Stomach (tissue), 9 donors: Measurements from ENCODE around the gene OR2M4. TPM values are rescaled to one million over a fixed set of nuclear protein-coding genes. Genes with fewer than 3 reads are reported as not detected.
A peak's percentile ranks its signal among the peaks of the same experiment; 100 is the strongest.
"Not testable (repeated sequence)": the region's sequence is repeated elsewhere in the genome, so short reads cannot be mapped to it uniquely, and the experiment has no call there.

Experiments used
- DNase-seq, 2 donors: peaks; one replicate each; pipeline versions ENCODE4 v3.0.0 to v3.0.0-alpha.2; 2013 to 2019
- H3K27ac ChIP-seq, 5 donors: fragments of 200-600 bp in 4 of 5; sonication (generic) in 4 of 5; one replicate each; pipeline ENCODE4 v1.5.1; 2013 to 2019; ENCODE audit warnings: mild to moderate bottlenecking in 1 of 5, moderate library complexity in 1 of 5
- H3K27me3 ChIP-seq, 3 donors: fragments of 200-600 bp; sonication (generic); one replicate each; pipeline ENCODE4 v1.5.1; 2017 to 2019; ENCODE audit warnings: mixed run types in 1 of 3
- H3K36me3 ChIP-seq, 4 donors: fragments of 200-600 bp; sonication (generic); 1 replicate in 3 of 4; 2 replicates in 1 of 4; pipeline ENCODE4 v1.5.1; 2016 to 2019
- H3K4me1 ChIP-seq, 4 donors: fragments of 200-600 bp; sonication (generic); one replicate each; pipeline ENCODE4 v1.5.1; 2016 to 2019
- H3K4me3 ChIP-seq, 4 donors: fragments of 200-600 bp; sonication (generic) in 3 of 4; one replicate each; pipeline ENCODE4 v1.5.1; 2016 to 2019; ENCODE audit warnings: mild to moderate bottlenecking in 1 of 4
- H3K9me3 ChIP-seq, 4 donors: fragments of 200-600 bp; sonication (generic); one replicate each; pipeline ENCODE4 v1.5.1; 2016 to 2019
- CTCF ChIP-seq, 7 experiments: fragments of 450-650 bp in 4 of 7; fragments of 200-600 bp in 3 of 7; sonication (generic) in 3 of 7; IDR thresholded peaks; one replicate each; pipeline ENCODE4 v1.5.1; 2016 to 2019; ENCODE audit warnings: antibody characterized with exemption in 7 of 7, control low read depth in 2 of 7, mild to moderate bottlenecking in 1 of 7
- EP300 ChIP-seq: sonication (generic); formaldehyde crosslinking; IDR thresholded peaks from one replicate; pipeline ENCODE4 v1.6.1; 2017; ENCODE audit warnings: antibody characterized with exemption
- POLR2A ChIP-seq, 4 donors: fragments of 450-650 bp; IDR thresholded peaks; one replicate each; pipeline ENCODE4 v1.6.1; 2016; ENCODE audit warnings: antibody characterized with exemption in 4 of 4, control low read depth in 2 of 4, mild to moderate bottlenecking in 1 of 4, moderate library complexity in 1 of 4
- POLR2AphosphoS5 ChIP-seq, 3 donors: sonication (generic); formaldehyde crosslinking; IDR thresholded peaks; one replicate each; pipeline ENCODE4 v1.6.1; 2016; ENCODE audit warnings: antibody characterized with exemption in 3 of 3
- WGBS, 5 donors: extraction: QIAGEN DNeasy Blood & Tissue Kit in 3 of 5; methylation state at CpG; one replicate each; pipeline versions ENCODE4 v1.1.5 to v1.1.7; 2013 to 2018; 5-methylcytosine and 5-hydroxymethylcytosine counted together
- intact Hi-C: fragments of 100-400 bp; cut with DNase I; formaldehyde crosslinking; loops from one replicate; pipeline ENCODE4 v1.15.1; 2023; ENCODE audit warnings: low total_unique reads
- polyA plus RNA-seq, 3 donors: library from polyadenylated mRNA; stranded (reverse); fragments of 200-250 nt; gene quantifications; one replicate each; pipeline ENCODE4 v1.2.3, GENCODE V29; 2013
- total RNA-seq, 5 donors: library from RNA; depleted of rRNA; stranded (reverse); fragments of >200 nt; gene quantifications; one replicate each; pipeline versions ENCODE4 v1.1.0 to v1.2.3, GENCODE V29; 2014 to 2016
- donor health status: healthy with polysubstance abuse.
- donor health status: Bipolar disorder and iron deficiency.
- donor health status: healthy.

Gene OR2M4
- total and polyA plus RNA-seq, 8 donors, result not detected

- Histone ChIP-seq H3K27me3 (no peaks in the 10 kb centered on the region), H3K27ac (no peak overlapping the region), H3K9me3 (peaks cover 0 to 17% (median 6%) of the 10 kb centered on the region in 4 donors), H3K4me1 (no peaks in the 10 kb centered on the region), H3K4me3 (no peak overlapping the region), H3K36me3 (no peaks in the 10 kb centered on the region)
- intact Hi-C loops, result no loop called here
- TF ChIP-seq POLR2A (IDR thresholded peaks at IDR 0.05) (no peak), EP300 (no peak), POLR2AphosphoS5 (IDR thresholded peaks at IDR 0.05) (no peak), CTCF (IDR thresholded peaks at IDR 0.05) (no peak)
- no peak for DNase-seq
- WGBS, 5 donors, result 60 to 75% (median 66%) methylated on average over 6 of the region's 6 CpGs
These were observed 1.8 kb upstream of the OR2M4 start for GRCh38 chr1:248229360-248229908.

GRCh38 chr1:248239478-248239877, 8.3 kb downstream of the OR2M4 start:
- no peaks in the 10 kb centered on the region for H3K9me3 ChIP-seq
- intact Hi-C loops, result no loop called here
- no peaks in the 10 kb centered on the region for H3K27me3 ChIP-seq
- WGBS, 5 donors, result 90 to 94% (median 93%) methylated on average over 9 of the region's 9 CpGs
- no peaks in the 10 kb centered on the region for H3K36me3 ChIP-seq
- no peak overlapping the region for H3K27ac ChIP-seq
- TF ChIP-seq CTCF (IDR thresholded peaks at IDR 0.05), result no peak
- no peak for TF ChIP-seq EP300
- no peak for TF ChIP-seq POLR2A (IDR thresholded peaks at IDR 0.05)
- TF ChIP-seq POLR2AphosphoS5 (IDR thresholded peaks at IDR 0.05), result no peak
- H3K4me3 ChIP-seq, result no peak overlapping the region
- H3K4me1 ChIP-seq, result no peaks in the 10 kb centered on the region
- no peak for DNase-seq

GRCh38 chr1:248243204-248243603, 12.0 kb downstream of the OR2M4 start:
- peak in 1 of 2 donors; percentile 37 for DNase-seq

GRCh38 chr1:248259309-248259708, 28.1 kb downstream of the OR2M4 start:
- H3K4me1 ChIP-seq, H3K4me3 ChIP-seq, DNase-seq, intact Hi-C loops, H3K36me3 ChIP-seq, H3K27me3 ChIP-seq, H3K27ac ChIP-seq: not testable (repeated sequence)
- 77 to 89% (median 79%) methylated on average over 1 of the region's 1 CpG for WGBS, 5 donors
- peaks cover 0 to 16% (median 10%) of the 10 kb centered on the region in 4 donors for H3K9me3 ChIP-seq

More at GRCh38 chr1:248243204-248243603, 12.0 kb downstream of the OR2M4 start:
- intact Hi-C loops, result no loop called here
- Histone ChIP-seq H3K27me3 (no peaks in the 10 kb centered on the region), H3K4me3 (no peak overlapping the region), H3K4me1 (no peaks in the 10 kb centered on the region), H3K36me3 (no peaks in the 10 kb centered on the region), H3K9me3 (no peaks in the 10 kb centered on the region), H3K27ac (no peak overlapping the region)
- peak in 3 of 7 experiments; percentile 21 to 28 (median 25) for TF ChIP-seq CTCF (IDR thresholded peaks at IDR 0.05)
- no peak for TF ChIP-seq POLR2A (IDR thresholded peaks at IDR 0.05)
- no peak for TF ChIP-seq EP300
- 11 to 17% (median 13%) methylated on average over 14 of the region's 14 CpGs for WGBS, 5 donors

- Histone ChIP-seq H3K27me3 (no peaks in the 10 kb centered on the region), H3K27ac (no peak overlapping the region), H3K4me3 (no peak overlapping the region), H3K4me1 (no peaks in the 10 kb centered on the region), H3K36me3 (no peaks in the 10 kb centered on the region), H3K9me3 (peaks cover 0 to 3% (median 0%) of the 10 kb centered on the region in 4 donors)
- no peak for DNase-seq
- intact Hi-C loops, result no loop called here
- 57 to 66% (median 62%) methylated on average over 4 of the region's 4 CpGs for WGBS, 5 donors
- TF ChIP-seq EP300 (no peak), POLR2A (IDR thresholded peaks at IDR 0.05) (no peak), CTCF (IDR thresholded peaks at IDR 0.05) (no peak), POLR2AphosphoS5 (IDR thresholded peaks at IDR 0.05) (no peak)
These were observed 37.0 kb downstream of the OR2M4 start for GRCh38 chr1:248268178-248268577.

GRCh38 chr1:248273225-248273624, 42.0 kb downstream of the OR2M4 start:
- DNase-seq, H3K27me3 ChIP-seq, H3K4me3 ChIP-seq, H3K36me3 ChIP-seq, H3K9me3 ChIP-seq, intact Hi-C loops, H3K27ac ChIP-seq, H3K4me1 ChIP-seq: not testable (repeated sequence)
- 90 to 95% (median 92%) methylated on average over 4 to 11 of the region's 16 CpGs; no CpG with 5 or more reads in 2 of the 5 donors for WGBS, 5 donors
